Mucosa of descending colon (tissue), 3 donors: Measurements from ENCODE around the gene CALML3. TPM values are rescaled to one million over a fixed set of nuclear protein-coding genes. Genes with fewer than 3 reads are reported as not detected.
A peak's percentile ranks its signal among the peaks of the same experiment; 100 is the strongest.

Experiments used
- ATAC-seq: fragments of 200-7000 bp; cut with Tn5 transposase; one replicate; pipeline ENCODE4 v1.9.1; 2020; ENCODE audit warnings: mild to moderate bottlenecking, moderate library complexity
- DNase-seq, 3 donors: peaks; one replicate each; pipeline ENCODE4 v3.0.0-alpha.2; 2020
- H3K36me3 ChIP-seq: fragments of 200-600 bp; one replicate; pipeline ENCODE4 v1.8.0; 2021; ENCODE audit warnings: low read depth, mild to moderate bottlenecking
- H3K4me1 ChIP-seq: fragments of 200-600 bp; one replicate; pipeline ENCODE4 v1.8.0; 2021; ENCODE audit warnings: low read depth, mild to moderate bottlenecking
- H3K4me3 ChIP-seq: fragments of 200-600 bp; one replicate; pipeline ENCODE4 v1.8.0; 2021; ENCODE audit warnings: mild to moderate bottlenecking
- H3K9me3 ChIP-seq: fragments of 200-600 bp; one replicate; pipeline ENCODE4 v1.8.0; 2021; ENCODE audit warnings: mild to moderate bottlenecking
- intact Hi-C, 2 donors: fragments of 100-400 bp; cut with DNase I in 1 of 2; cut with micrococcal nuclease in 1 of 2; formaldehyde crosslinking; loops; one replicate each; pipeline versions ENCODE4 v1.11.0 to v1.11.1; 2022; cut with DNase I, micrococcal nuclease
- total RNA-seq, 3 donors: library from RNA; stranded (reverse); fragmentation: NEBNext Ultra II Directional in 2 of 3; extraction: Animal tissue kit (Norgen Biotek cat#: 25700) in 2 of 3; gene quantifications; one replicate each; pipeline versions ENCODE4 v1.2.1 to v1.2.4, GENCODE V29; 2021 to 2023
- TF ChIP-seq, protein P1 (sequence below): fragments of 200-600 bp; IDR thresholded peaks from one replicate; pipeline ENCODE4 v1.8.0; 2022; ENCODE audit warnings: antibody characterized with exemption, mild to moderate bottlenecking
- donor health status: DM: no; HTN: no; CAD: no; lungs with moderate emphysema.
- donor health status: DM: no; HTN: no; CAD: no.
- donor health status: DM: no; HTN: yes; CAD: no.

Gene CALML3
- total RNA-seq, 3 donors from 2014 or later: 0.09 to 0.17 TPM; not detected in 1

DNA sequence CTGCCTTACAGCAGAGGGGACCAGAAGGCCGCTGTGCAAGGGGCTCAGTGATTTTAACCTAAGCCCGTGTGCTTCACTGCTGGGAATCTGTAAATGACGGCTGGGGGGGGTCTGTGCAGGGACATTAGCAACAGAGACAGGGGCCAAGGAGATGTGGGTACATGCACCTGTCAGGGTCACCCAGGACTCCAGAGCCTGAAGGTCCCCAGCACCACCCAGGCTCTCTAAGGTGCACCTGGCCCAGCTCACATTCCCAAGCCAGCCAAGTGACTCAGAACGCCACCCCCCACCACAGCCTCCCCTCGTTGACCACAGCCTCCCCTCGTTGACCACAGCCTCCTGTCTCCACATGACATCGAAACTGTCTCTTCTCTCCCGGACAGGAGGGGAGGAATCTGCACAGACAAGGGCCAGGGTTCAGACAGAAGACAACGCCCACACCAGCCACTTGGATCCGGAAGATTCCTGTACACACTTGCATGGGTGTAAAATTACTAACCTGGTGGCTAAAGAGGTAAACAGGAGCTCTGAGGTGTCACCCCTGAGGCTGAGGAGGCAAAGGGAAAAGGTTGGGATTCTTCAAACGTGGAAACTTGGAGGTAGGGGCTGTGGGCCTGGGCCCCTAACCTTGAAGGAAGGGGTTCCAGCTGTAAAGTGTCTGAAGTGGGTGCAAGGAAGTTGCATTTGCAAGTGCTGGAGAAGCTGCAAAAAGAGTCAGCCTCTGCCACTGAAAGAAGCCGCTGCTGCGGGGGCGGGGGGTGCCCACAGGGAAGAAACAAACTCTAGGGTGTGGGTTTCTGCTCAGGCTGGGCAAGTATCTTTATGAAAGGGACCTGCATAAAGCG, 27.0 kb downstream of the CALML3 start:
- TF ChIP-seq, protein P1, sequence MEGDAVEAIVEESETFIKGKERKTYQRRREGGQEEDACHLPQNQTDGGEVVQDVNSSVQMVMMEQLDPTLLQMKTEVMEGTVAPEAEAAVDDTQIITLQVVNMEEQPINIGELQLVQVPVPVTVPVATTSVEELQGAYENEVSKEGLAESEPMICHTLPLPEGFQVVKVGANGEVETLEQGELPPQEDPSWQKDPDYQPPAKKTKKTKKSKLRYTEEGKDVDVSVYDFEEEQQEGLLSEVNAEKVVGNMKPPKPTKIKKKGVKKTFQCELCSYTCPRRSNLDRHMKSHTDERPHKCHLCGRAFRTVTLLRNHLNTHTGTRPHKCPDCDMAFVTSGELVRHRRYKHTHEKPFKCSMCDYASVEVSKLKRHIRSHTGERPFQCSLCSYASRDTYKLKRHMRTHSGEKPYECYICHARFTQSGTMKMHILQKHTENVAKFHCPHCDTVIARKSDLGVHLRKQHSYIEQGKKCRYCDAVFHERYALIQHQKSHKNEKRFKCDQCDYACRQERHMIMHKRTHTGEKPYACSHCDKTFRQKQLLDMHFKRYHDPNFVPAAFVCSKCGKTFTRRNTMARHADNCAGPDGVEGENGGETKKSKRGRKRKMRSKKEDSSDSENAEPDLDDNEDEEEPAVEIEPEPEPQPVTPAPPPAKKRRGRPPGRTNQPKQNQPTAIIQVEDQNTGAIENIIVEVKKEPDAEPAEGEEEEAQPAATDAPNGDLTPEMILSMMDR: no peak
- DNase-seq (peak; percentile 75 to 88 (median 77)), ATAC-seq (peak; percentile 47)
- intact Hi-C loops: loop anchor here in 1 of 2 donors (10.0 kb wide), 1 partner anchor 97 kb away; no protein-coding TSS in a partner anchor
- Histone ChIP-seq H3K4me3 (no peak overlapping the region), H3K9me3 (no peaks in the 10 kb centered on the region), H3K36me3 (no peaks in the 10 kb centered on the region), H3K4me1 (peaks cover 51% of the 10 kb centered on the region)

DNA sequence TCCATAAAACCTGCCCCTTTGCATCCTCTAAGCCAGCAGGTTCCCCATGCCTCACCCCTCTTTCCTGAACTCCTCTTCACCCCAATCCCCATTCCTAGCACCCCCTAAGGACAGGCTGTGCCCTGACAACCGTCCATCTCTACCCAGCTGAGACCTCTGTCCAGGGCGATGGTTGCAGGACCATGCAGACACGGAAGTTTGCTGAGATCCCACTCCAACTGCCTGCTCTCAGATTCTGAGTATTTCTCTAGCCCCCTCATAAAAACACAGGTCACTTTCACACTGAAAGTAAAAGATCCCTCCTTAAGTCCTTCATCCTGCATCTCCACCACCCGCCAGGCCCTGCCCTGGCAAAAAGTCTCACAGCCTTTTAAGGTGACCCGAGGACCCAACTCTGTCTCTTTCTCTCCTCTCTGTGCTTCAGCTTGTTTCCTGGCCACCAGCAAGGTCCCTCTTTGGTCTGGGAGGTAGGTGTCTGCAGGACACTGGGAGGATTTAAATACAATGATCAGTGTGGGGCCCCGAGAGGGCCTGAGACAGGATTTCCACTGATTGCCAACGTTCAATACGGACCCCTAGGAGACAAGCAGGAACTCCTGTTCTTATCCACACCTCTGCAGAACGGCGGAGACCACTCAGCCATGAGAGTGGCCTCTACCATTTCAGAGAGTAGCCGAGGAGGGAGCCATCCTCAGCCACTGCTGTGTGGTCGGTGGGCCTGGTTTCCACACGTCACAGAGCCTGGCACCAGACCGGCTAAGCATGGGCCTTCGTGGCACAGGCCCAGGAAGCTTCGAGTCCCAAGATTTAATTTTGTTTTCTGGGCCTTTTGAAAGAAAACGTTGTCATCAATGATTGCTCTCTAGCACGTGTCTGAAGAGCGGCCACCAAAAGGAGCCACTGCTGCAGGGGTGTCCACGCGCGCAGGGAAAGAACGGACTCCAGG, 27.9 kb downstream of the CALML3 start:
- Histone ChIP-seq H3K36me3 (no peaks in the 10 kb centered on the region), H3K4me3 (no peak overlapping the region), H3K9me3 (no peaks in the 10 kb centered on the region), H3K4me1 (peaks cover 44% of the 10 kb centered on the region)
- TF ChIP-seq, protein P1: no peak
- intact Hi-C loops: loop anchor here in 1 of 2 donors (10.0 kb wide), 1 partner anchor 98 kb away; no protein-coding TSS in a partner anchor
- DNase-seq: peak in 2 of 3 donors; percentile 35 to 38
- ATAC-seq: no peak

DNA sequence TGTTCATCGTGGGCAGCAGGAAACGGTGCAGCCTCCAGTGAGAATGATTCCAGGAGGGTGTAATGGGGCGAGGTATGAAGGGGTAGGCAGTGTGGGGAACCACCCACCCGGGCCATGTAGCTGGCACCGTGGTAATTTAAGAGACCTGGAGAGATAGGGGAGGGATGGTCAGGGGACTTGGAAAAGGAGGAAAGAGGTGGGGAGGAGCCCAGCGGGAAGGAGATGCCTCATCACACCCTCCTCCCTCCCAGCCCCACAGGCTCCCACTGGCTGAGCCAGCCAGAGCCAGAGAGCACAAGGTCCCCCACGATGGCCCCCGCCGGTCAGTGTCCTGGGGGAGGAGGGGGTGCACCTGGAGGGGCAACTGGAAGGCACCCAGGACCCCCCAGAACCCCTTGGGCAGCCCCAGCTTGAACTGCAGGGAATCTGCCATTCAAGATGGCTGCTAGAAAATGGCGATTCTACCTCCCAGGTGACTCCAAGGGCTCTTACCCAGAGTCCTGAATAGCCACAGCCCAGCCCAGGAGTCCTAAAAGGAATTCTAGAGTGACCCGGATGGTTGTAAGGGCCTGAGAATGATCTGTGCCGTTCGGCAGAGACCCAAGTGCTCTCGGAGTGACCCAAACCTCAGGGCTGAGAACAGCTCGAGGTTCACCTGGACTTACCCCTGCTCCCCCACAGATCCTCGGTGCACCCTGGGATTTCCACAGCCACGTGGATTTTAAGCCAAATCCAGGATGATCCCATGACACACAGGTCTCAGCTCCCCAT, 28.8 kb downstream of the CALML3 start:
- DNase-seq (peak in 1 of 3 donors; percentile 42), ATAC-seq (no peak)
- intact Hi-C loops: loop anchor here in 1 of 2 donors (10.0 kb wide), 1 partner anchor 99 kb away; no protein-coding TSS in a partner anchor
- H3K36me3 ChIP-seq: no peaks in the 10 kb centered on the region
- H3K4me1 ChIP-seq: peaks cover 34% of the 10 kb centered on the region
- H3K4me3 ChIP-seq: no peak overlapping the region
- TF ChIP-seq, protein P1: no peak
- H3K9me3 ChIP-seq: no peaks in the 10 kb centered on the region

DNA sequence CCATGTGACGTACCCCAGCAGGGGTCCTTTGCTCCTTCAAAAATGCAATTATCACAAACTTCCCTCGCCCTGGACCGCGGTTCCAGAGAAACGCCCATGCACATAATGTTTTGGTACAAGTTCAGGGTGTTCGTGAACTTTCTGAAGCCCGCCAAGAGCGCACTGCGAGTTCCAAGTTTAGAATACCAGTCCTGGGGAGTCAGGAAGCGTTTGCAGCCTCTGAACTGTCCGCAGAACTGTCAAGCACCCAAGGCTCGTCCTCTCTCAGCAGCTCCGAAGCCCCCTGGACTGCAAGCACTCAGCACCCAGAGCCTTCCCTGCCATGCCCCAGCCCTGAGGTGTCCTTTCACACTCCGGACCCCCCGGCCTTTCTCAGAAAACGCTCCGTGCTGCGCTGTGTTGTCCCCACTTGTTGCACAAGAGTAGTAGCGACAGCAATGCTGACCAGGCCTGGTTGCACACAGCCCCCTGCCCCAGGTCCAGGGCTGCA, 30.3 kb downstream of the CALML3 start:
- TF ChIP-seq, protein P1: no peak
- no peak for ATAC-seq
- Histone ChIP-seq H3K4me1 (peaks cover 21% of the 10 kb centered on the region), H3K36me3 (no peaks in the 10 kb centered on the region), H3K4me3 (no peak overlapping the region), H3K9me3 (no peaks in the 10 kb centered on the region)
- intact Hi-C loops: loop anchor here in 1 of 2 donors (10.0 kb wide), 1 partner anchor 100 kb away; no protein-coding TSS in a partner anchor
- peak in 2 of 3 donors; percentile 22 to 52 for DNase-seq

DNA sequence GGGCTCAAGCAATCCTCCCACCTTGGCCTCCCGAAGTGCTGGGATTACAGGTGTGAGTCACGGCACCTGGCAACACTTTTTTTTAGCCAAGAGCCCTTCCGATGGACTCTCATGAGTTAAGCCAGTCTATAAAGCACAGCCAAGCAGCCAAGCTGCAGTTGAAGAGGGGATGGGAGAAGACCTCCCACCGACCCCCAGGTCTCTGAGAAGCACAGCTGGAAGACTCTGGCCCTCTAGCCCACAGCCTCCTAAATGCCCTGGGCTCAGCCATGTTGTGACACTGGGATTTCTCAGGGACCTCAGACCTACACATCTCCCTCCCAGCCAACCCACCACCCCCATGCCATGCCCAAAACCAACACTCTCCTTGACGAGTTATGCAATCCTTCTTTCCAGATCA, 31.1 kb downstream of the CALML3 start:
- no peak for DNase-seq
- no peak overlapping the region for H3K4me3 ChIP-seq
- H3K36me3 ChIP-seq: no peaks in the 10 kb centered on the region
- TF ChIP-seq, protein P1: no peak
- peaks cover 16% of the 10 kb centered on the region for H3K4me1 ChIP-seq
- no peak for ATAC-seq
- no peaks in the 10 kb centered on the region for H3K9me3 ChIP-seq
- intact Hi-C loops: loop anchor here in 1 of 2 donors (10.0 kb wide), 1 partner anchor 101 kb away; no protein-coding TSS in a partner anchor
